Sigmoid colon (tissue), 7 donors: ENCODE results near the gene NEURL1. TPM values are rescaled to one million over a fixed set of nuclear protein-coding genes. Genes with fewer than 3 reads are reported as not detected.
A peak's percentile ranks its signal among the peaks of the same experiment; 100 is the strongest.

Experiments used
- DNase-seq: peaks from one replicate; pipeline ENCODE4 v3.0.0-alpha.2; 2019
- H3K27ac ChIP-seq, 4 donors: fragments of 200-600 bp; sonication (generic); one replicate each; pipeline ENCODE4 v1.5.1; 2016 to 2019; ENCODE audit warnings: mild to moderate bottlenecking in 1 of 4
- H3K27me3 ChIP-seq, 3 donors: fragments of 200-600 bp; sonication (generic); one replicate each; pipeline ENCODE4 v1.5.1; 2019; ENCODE audit warnings: mild to moderate bottlenecking in 1 of 3
- H3K36me3 ChIP-seq, 4 donors: fragments of 200-600 bp; sonication (generic); one replicate each; pipeline ENCODE4 v1.5.1; 2016 to 2019
- H3K4me1 ChIP-seq, 4 donors: fragments of 200-600 bp; sonication (generic); one replicate each; pipeline ENCODE4 v1.5.1; 2017 to 2019
- H3K4me3 ChIP-seq, 4 donors: fragments of 200-600 bp; sonication (generic); one replicate each; pipeline ENCODE4 v1.5.1; 2017 to 2019; ENCODE audit warnings: mild to moderate bottlenecking in 2 of 4, moderate library complexity in 1 of 4
- H3K9me3 ChIP-seq, 4 donors: fragments of 200-600 bp in 3 of 4; sonication (generic) in 3 of 4; one replicate each; pipeline versions ENCODE4 v1.5.1 to v1.6.1; 2013 to 2019
- CTCF ChIP-seq, 4 experiments: fragments of 450-650 bp in 3 of 4; fragments of 200-600 bp in 1 of 4; IDR thresholded peaks; one replicate each; pipeline ENCODE4 v1.5.1; 2016 to 2019; ENCODE audit warnings: antibody characterized with exemption in 4 of 4, mild to moderate bottlenecking in 3 of 4, moderate library complexity in 2 of 4
- EP300 ChIP-seq, 4 donors: sonication (generic); formaldehyde crosslinking; IDR thresholded peaks; one replicate each; pipeline ENCODE4 v1.6.1; 2017; ENCODE audit warnings: antibody characterized with exemption in 4 of 4
- POLR2A ChIP-seq, 2 donors: fragments of 450-650 bp; IDR thresholded peaks; one replicate each; pipeline ENCODE4 v1.6.1; 2016; ENCODE audit warnings: antibody characterized with exemption in 2 of 2, mild to moderate bottlenecking in 2 of 2, moderate library complexity in 2 of 2
- POLR2AphosphoS5 ChIP-seq, 4 donors: sonication (generic); formaldehyde crosslinking; IDR thresholded peaks; one replicate each; pipeline ENCODE4 v1.6.1; 2017; ENCODE audit warnings: antibody characterized with exemption in 4 of 4
- WGBS, 2 donors: extraction: QIAGEN DNeasy Blood & Tissue Kit; methylation state at CpG; one replicate each; pipeline ENCODE4 v1.1.7; 2013; 5-methylcytosine and 5-hydroxymethylcytosine counted together
- intact Hi-C: fragments of 100-400 bp; cut with DNase I; formaldehyde crosslinking; loops from one replicate; pipeline ENCODE4 v1.15.1; 2023
- polyA plus RNA-seq, 3 donors: library from polyadenylated mRNA; stranded (reverse); fragments of 200-250 nt; gene quantifications; one replicate each; pipeline ENCODE4 v1.2.3, GENCODE V29; 2013
- total RNA-seq, 4 donors: library from RNA; depleted of rRNA; stranded (reverse); fragments of >200 nt; gene quantifications; one replicate each; pipeline ENCODE4 v1.1.0, GENCODE V29; 2016
- donor health status: healthy with polysubstance abuse.
- donor health status: Bipolar disorder and iron deficiency.
- donor health status: healthy.

Gene NEURL1
- total and polyA plus RNA-seq, 7 donors = 0.41 to 54.1 (median 15.3) TPM; not detected in 1

- H3K4me1 ChIP-seq = peaks cover 0 to 13% (median 4%) of the 10 kb centered on the region in 4 donors
- intact Hi-C loops = loop anchor here (10.0 kb wide), 1 partner anchor 259 kb away; the partner anchor contains the start of gene SH3PXD2A
- WGBS, 2 donors = 94 to 96% methylated on average over 4 of the region's 4 CpGs
These were observed 102.6 kb downstream of the NEURL1 start for GRCh38 chr10:103595933-103596726.

GRCh38 chr10:103597003-103597402 lies 103.5 kb downstream of the NEURL1 start:
- WGBS, 2 donors = 88 to 94% methylated on average over 6 of the region's 6 CpGs
- H3K9me3 ChIP-seq = no peaks in the 10 kb centered on the region
- intact Hi-C loops = loop anchor here (10.0 kb wide), 1 partner anchor 258 kb away; the partner anchor contains the start of gene SH3PXD2A
- H3K4me1 ChIP-seq = peaks cover 0 to 13% (median 4%) of the 10 kb centered on the region in 4 donors
- TF ChIP-seq EP300 (IDR thresholded peaks at IDR 0.05) (no peak), POLR2AphosphoS5 (IDR thresholded peaks at IDR 0.05) (no peak), POLR2A (IDR thresholded peaks at IDR 0.05) (no peak), CTCF (IDR thresholded peaks at IDR 0.05) (no peak)
- H3K36me3 ChIP-seq = peaks cover 0 to 14% (median 0%) of the 10 kb centered on the region in 4 donors
- no peaks in the 10 kb centered on the region for H3K27me3 ChIP-seq
- H3K27ac ChIP-seq = no peak overlapping the region
- no peak for DNase-seq
- no peak overlapping the region for H3K4me3 ChIP-seq

More at GRCh38 chr10:103595933-103596726, 102.6 kb downstream of the NEURL1 start:
- no peaks in the 10 kb centered on the region for H3K27me3 ChIP-seq
- TF ChIP-seq POLR2AphosphoS5 (IDR thresholded peaks at IDR 0.05) = no peak
- TF ChIP-seq CTCF (IDR thresholded peaks at IDR 0.05) = no peak
- TF ChIP-seq EP300 (IDR thresholded peaks at IDR 0.05) = no peak
- no peak for TF ChIP-seq POLR2A (IDR thresholded peaks at IDR 0.05)
- H3K9me3 ChIP-seq = no peaks in the 10 kb centered on the region
- H3K4me3 ChIP-seq = no peak overlapping the region
- peaks cover 0 to 7% (median 0%) of the 10 kb centered on the region in 4 donors for H3K36me3 ChIP-seq
- DNase-seq = no peak
- H3K27ac ChIP-seq = no peak overlapping the region

GRCh38 chr10:103598654-103599115 lies 105.2 kb downstream of the NEURL1 start:
- peaks cover 0 to 13% (median 4%) of the 10 kb centered on the region in 4 donors for H3K4me1 ChIP-seq
- H3K9me3 ChIP-seq = no peaks in the 10 kb centered on the region
- WGBS, 2 donors = 50 to 60% methylated on average over 7 of the region's 7 CpGs
- no peak overlapping the region for H3K4me3 ChIP-seq
- TF ChIP-seq POLR2AphosphoS5 (IDR thresholded peaks at IDR 0.05) (peak in 2 of 4 donors; percentile 6 to 26), CTCF (IDR thresholded peaks at IDR 0.05) (peak; percentile 50 to 70 (median 60)), POLR2A (IDR thresholded peaks at IDR 0.05) (no peak), EP300 (IDR thresholded peaks at IDR 0.05) (no peak)
- H3K36me3 ChIP-seq = peaks cover 0 to 31% (median 7%) of the 10 kb centered on the region in 4 donors
- intact Hi-C loops = loop anchor here (1.0 to 10.0 kb wide), 2 partner anchors 88 to 256 kb away; partner anchors contain the start of gene SH3PXD2A
- DNase-seq = no peak
- H3K27ac ChIP-seq = peak overlapping the region in 1 of 4 donors; percentile 19
- H3K27me3 ChIP-seq = no peaks in the 10 kb centered on the region

GRCh38 chr10:103599211-103599610 lies 105.7 kb downstream of the NEURL1 start:
- peaks cover 0 to 13% (median 4%) of the 10 kb centered on the region in 4 donors for H3K4me1 ChIP-seq
- intact Hi-C loops = loop anchor here (10.0 kb wide), 1 partner anchor 256 kb away; the partner anchor contains the start of gene SH3PXD2A
- DNase-seq = no peak
- H3K4me3 ChIP-seq = no peak overlapping the region
- no peaks in the 10 kb centered on the region for H3K27me3 ChIP-seq
- H3K9me3 ChIP-seq = no peaks in the 10 kb centered on the region
- peak overlapping the region in 1 of 4 donors; percentile 19 for H3K27ac ChIP-seq
- 53 to 70% methylated on average over 3 of the region's 3 CpGs for WGBS, 2 donors
- TF ChIP-seq CTCF (IDR thresholded peaks at IDR 0.05) (no peak), EP300 (IDR thresholded peaks at IDR 0.05) (no peak), POLR2AphosphoS5 (IDR thresholded peaks at IDR 0.05) (no peak), POLR2A (IDR thresholded peaks at IDR 0.05) (no peak)
- peaks cover 0 to 36% (median 7%) of the 10 kb centered on the region in 4 donors for H3K36me3 ChIP-seq
